ENCODE results near the gene CCDC68.

GRCh38 chr18:54964741-54965140 is 5.5 kb upstream of the CCDC68 start:
- TF ChIP-seq, protein P1, sequence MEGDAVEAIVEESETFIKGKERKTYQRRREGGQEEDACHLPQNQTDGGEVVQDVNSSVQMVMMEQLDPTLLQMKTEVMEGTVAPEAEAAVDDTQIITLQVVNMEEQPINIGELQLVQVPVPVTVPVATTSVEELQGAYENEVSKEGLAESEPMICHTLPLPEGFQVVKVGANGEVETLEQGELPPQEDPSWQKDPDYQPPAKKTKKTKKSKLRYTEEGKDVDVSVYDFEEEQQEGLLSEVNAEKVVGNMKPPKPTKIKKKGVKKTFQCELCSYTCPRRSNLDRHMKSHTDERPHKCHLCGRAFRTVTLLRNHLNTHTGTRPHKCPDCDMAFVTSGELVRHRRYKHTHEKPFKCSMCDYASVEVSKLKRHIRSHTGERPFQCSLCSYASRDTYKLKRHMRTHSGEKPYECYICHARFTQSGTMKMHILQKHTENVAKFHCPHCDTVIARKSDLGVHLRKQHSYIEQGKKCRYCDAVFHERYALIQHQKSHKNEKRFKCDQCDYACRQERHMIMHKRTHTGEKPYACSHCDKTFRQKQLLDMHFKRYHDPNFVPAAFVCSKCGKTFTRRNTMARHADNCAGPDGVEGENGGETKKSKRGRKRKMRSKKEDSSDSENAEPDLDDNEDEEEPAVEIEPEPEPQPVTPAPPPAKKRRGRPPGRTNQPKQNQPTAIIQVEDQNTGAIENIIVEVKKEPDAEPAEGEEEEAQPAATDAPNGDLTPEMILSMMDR (IDR thresholded peaks at IDR 0.05): no peak
- TF ChIP-seq POLR2A (IDR thresholded peaks at IDR 0.05): no peak

All from Peyer's patch (tissue), 4 donors.